GM03348 (cell line): ENCODE results near the gene EHD3.
A peak's percentile ranks its signal among the peaks of the same experiment; 100 is the strongest.

ENCODE experiments used
- DNase-seq: peaks from one replicate; pipeline ENCODE4 v3.0.0; 2012; ENCODE audit warnings: low spot score

Gene EHD3

GRCh38 chr2:31233741-31234682 is at the start of gene EHD3:
EHD3 (plus strand) TSS chr2:31234152; CDS start chr2:31234622, 470 bp downstream.
- peak; percentile 95 for DNase-seq

- no peak for DNase-seq
These were observed 46.8 kb upstream of the EHD3 start for GRCh38 chr2:31187166-31187565.

GRCh38 chr2:31188131-31188530 is 45.8 kb upstream of the EHD3 start:
- no peak for DNase-seq

GRCh38 chr2:31189141-31189540 is 44.8 kb upstream of the EHD3 start:
- DNase-seq = no peak

GRCh38 chr2:31190188-31190587 is 43.8 kb upstream of the EHD3 start:
- DNase-seq = no peak

- DNase-seq = no peak
These were observed 42.0 kb upstream of the EHD3 start for GRCh38 chr2:31191931-31192330.

- no peak for DNase-seq
These were observed 41.6 kb upstream of the EHD3 start for GRCh38 chr2:31192396-31192795.

GRCh38 chr2:31192851-31193392 is 41.0 kb upstream of the EHD3 start:
- DNase-seq = no peak

GRCh38 chr2:31193806-31194205 is 40.1 kb upstream of the EHD3 start:
- DNase-seq = no peak

- DNase-seq = no peak
These were observed 37.3 kb upstream of the EHD3 start for GRCh38 chr2:31196622-31197021.

GRCh38 chr2:31197166-31197565 is 36.8 kb upstream of the EHD3 start:
- DNase-seq = no peak

- DNase-seq = no peak
These were observed 36.3 kb upstream of the EHD3 start for GRCh38 chr2:31197669-31198068.

GRCh38 chr2:31199206-31199605 is 34.7 kb upstream of the EHD3 start:
- no peak for DNase-seq

GRCh38 chr2:31200972-31201371 is 33.0 kb upstream of the EHD3 start:
- DNase-seq = no peak

- DNase-seq = no peak
These were observed 31.9 kb upstream of the EHD3 start for GRCh38 chr2:31202041-31202440.

GRCh38 chr2:31202833-31203232 is 31.1 kb upstream of the EHD3 start:
- no peak for DNase-seq

GRCh38 chr2:31203916-31204315 is 30.0 kb upstream of the EHD3 start:
- no peak for DNase-seq

- DNase-seq = no peak
These were observed 29.2 kb upstream of the EHD3 start for GRCh38 chr2:31204783-31205182.

GRCh38 chr2:31205186-31205585 is 28.8 kb upstream of the EHD3 start:
- no peak for DNase-seq

- no peak for DNase-seq
These were observed 28.3 kb upstream of the EHD3 start for GRCh38 chr2:31205613-31206012.

- DNase-seq = no peak
These were observed 26.2 kb upstream of the EHD3 start for GRCh38 chr2:31207790-31208189.

- no peak for DNase-seq
These were observed 25.7 kb upstream of the EHD3 start for GRCh38 chr2:31208240-31208639.
